ENCODE data around the gene APOO. TPM values are rescaled to one million over a fixed set of nuclear protein-coding genes. Genes with fewer than 3 reads are reported as not detected.

Gene APOO
- total RNA-seq, 1 donor from 2014 or later: 34.6 TPM

GRCh38 chrX:23804578-23804977 lies 103.2 kb downstream of the APOO start:
- no peaks in the 10 kb centered on the region for H3K27me3 ChIP-seq (ENCODE audit: insufficient read depth, low read length)
- Mint-ChIP-seq H3K27me3 (ENCODE audit: low read depth, unreplicated experiment) (no peaks in the 10 kb centered on the region), H3K9me3 (ENCODE audit: unreplicated experiment) (no peaks in the 10 kb centered on the region), H3K36me3 (ENCODE audit: low read depth, unreplicated experiment) (no peaks in the 10 kb centered on the region), H3K4me3 (ENCODE audit: unreplicated experiment) (no peak overlapping the region), H3K4me1 (ENCODE audit: low read depth, unreplicated experiment) (peaks cover 18% of the 10 kb centered on the region), H3K27ac (ENCODE audit: unreplicated experiment) (peak overlapping the region; percentile 87)
- TF ChIP-seq, protein P1, sequence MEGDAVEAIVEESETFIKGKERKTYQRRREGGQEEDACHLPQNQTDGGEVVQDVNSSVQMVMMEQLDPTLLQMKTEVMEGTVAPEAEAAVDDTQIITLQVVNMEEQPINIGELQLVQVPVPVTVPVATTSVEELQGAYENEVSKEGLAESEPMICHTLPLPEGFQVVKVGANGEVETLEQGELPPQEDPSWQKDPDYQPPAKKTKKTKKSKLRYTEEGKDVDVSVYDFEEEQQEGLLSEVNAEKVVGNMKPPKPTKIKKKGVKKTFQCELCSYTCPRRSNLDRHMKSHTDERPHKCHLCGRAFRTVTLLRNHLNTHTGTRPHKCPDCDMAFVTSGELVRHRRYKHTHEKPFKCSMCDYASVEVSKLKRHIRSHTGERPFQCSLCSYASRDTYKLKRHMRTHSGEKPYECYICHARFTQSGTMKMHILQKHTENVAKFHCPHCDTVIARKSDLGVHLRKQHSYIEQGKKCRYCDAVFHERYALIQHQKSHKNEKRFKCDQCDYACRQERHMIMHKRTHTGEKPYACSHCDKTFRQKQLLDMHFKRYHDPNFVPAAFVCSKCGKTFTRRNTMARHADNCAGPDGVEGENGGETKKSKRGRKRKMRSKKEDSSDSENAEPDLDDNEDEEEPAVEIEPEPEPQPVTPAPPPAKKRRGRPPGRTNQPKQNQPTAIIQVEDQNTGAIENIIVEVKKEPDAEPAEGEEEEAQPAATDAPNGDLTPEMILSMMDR (IDR thresholded peaks at IDR 0.05; ENCODE audit: insufficient read depth, low read depth, low read length): no peak
- no peak for TF ChIP-seq EZH2 (IDR thresholded peaks at IDR 0.05; ENCODE audit: insufficient read depth, low read length)
- FAIRE-seq (no peak), DNase-seq (ENCODE audit: low read depth) (no peak)
- no peak overlapping the region for H3K4me3 ChIP-seq (ENCODE audit: insufficient read depth, low read depth, low read length)
- no peaks in the 10 kb centered on the region for H4K20me1 ChIP-seq (ENCODE audit: insufficient read depth, low read length)
- H3K27ac ChIP-seq (ENCODE audit: low read depth, low read length): peak overlapping the region; percentile 78
- no peak overlapping the region for H2AFZ ChIP-seq (ENCODE audit: low read depth, low read length)
- no peaks in the 10 kb centered on the region for H3K79me2 ChIP-seq (ENCODE audit: insufficient read depth, low read length)
- H3K4me2 ChIP-seq (ENCODE audit: low read length): peak overlapping the region; percentile 62
- peak overlapping the region; percentile 72 for H3K9ac ChIP-seq (ENCODE audit: low read length)
- no peaks in the 10 kb centered on the region for H3K36me3 ChIP-seq (ENCODE audit: insufficient read depth, low read length)
- H3K4me1 ChIP-seq (ENCODE audit: insufficient read depth, low read length): peaks cover 13% of the 10 kb centered on the region
- H3K9me3 ChIP-seq (ENCODE audit: insufficient read depth, low read depth, low read length): no peaks in the 10 kb centered on the region

DNA sequence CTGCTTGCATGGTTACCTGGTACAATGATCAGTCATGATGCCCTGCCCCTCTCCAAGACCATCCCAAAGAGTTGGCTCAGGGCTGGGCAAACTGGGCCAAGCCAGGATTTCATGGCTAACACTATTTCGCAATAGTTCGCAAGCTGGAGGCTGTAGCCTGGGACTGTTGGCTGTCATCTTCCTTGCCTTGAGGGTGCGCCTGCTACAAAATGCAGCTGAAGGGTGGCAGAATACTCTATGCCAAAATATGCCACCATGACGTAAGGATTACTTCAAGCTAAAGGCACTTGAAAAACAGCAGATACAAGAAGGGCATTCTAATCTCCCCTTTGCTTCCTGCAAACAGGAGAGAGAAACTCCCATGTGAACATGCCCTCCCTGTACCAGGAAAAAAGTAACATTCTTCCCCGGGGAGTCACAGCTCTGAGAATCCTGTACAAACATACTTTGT lies 103.8 kb downstream of the APOO start:
- no peaks in the 10 kb centered on the region for H3K36me3 ChIP-seq (ENCODE audit: insufficient read depth, low read length)
- H3K27me3 ChIP-seq (ENCODE audit: insufficient read depth, low read length): no peaks in the 10 kb centered on the region
- Mint-ChIP-seq H3K36me3 (ENCODE audit: low read depth, unreplicated experiment) (no peaks in the 10 kb centered on the region), H3K27me3 (ENCODE audit: low read depth, unreplicated experiment) (no peaks in the 10 kb centered on the region), H3K4me3 (ENCODE audit: unreplicated experiment) (peak overlapping the region; percentile 34), H3K4me1 (ENCODE audit: low read depth, unreplicated experiment) (peaks cover 20% of the 10 kb centered on the region), H3K27ac (ENCODE audit: unreplicated experiment) (peak overlapping the region; percentile 87), H3K9me3 (ENCODE audit: unreplicated experiment) (no peaks in the 10 kb centered on the region)
- no peak overlapping the region for H2AFZ ChIP-seq (ENCODE audit: low read depth, low read length)
- peaks cover 13% of the 10 kb centered on the region for H3K4me1 ChIP-seq (ENCODE audit: insufficient read depth, low read length)
- peak overlapping the region; percentile 78 for H3K27ac ChIP-seq (ENCODE audit: low read depth, low read length)
- H4K20me1 ChIP-seq (ENCODE audit: insufficient read depth, low read length): no peaks in the 10 kb centered on the region
- TF ChIP-seq EZH2 (IDR thresholded peaks at IDR 0.05; ENCODE audit: insufficient read depth, low read length): no peak
- TF ChIP-seq, protein P1 (IDR thresholded peaks at IDR 0.05; ENCODE audit: insufficient read depth, low read depth, low read length): no peak
- no peaks in the 10 kb centered on the region for H3K9me3 ChIP-seq (ENCODE audit: insufficient read depth, low read depth, low read length)
- DNase-seq (ENCODE audit: low read depth): peak; percentile 73
- H3K4me2 ChIP-seq (ENCODE audit: low read length): peak overlapping the region; percentile 62
- peak overlapping the region; percentile 72 for H3K9ac ChIP-seq (ENCODE audit: low read length)
- no peak overlapping the region for H3K4me3 ChIP-seq (ENCODE audit: insufficient read depth, low read depth, low read length)
- H3K79me2 ChIP-seq (ENCODE audit: insufficient read depth, low read length): no peaks in the 10 kb centered on the region
- FAIRE-seq: peak; percentile 71

DNA sequence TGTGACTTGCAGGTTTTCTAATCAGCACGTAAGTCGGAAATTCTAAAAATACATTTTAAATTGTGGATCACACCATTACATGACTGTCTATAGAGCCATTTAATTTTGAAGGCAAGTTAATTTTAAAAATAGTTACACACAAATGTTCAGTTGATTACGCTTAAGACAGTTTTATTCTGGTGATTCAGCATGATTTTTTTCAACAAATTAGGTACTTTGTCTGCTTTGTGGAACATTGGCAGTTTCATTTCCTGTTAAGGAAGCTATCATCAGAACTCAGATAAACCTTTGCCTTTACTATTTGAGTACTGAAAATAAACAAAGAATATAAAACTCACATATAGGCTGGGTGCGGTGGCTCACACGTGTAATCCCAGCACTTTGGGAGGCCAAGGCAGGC lies 105.3 kb downstream of the APOO start:
- Histone ChIP-seq H3K27me3 (ENCODE audit: insufficient read depth, low read length) (no peaks in the 10 kb centered on the region), H3K79me2 (ENCODE audit: insufficient read depth, low read length) (no peaks in the 10 kb centered on the region), H2AFZ (ENCODE audit: low read depth, low read length) (no peak overlapping the region), H3K4me2 (ENCODE audit: low read length) (no peak overlapping the region), H3K9me3 (ENCODE audit: insufficient read depth, low read depth, low read length) (no peaks in the 10 kb centered on the region), H4K20me1 (ENCODE audit: insufficient read depth, low read length) (no peaks in the 10 kb centered on the region), H3K36me3 (ENCODE audit: insufficient read depth, low read length) (no peaks in the 10 kb centered on the region), H3K9ac (ENCODE audit: low read length) (no peak overlapping the region), H3K4me3 (ENCODE audit: insufficient read depth, low read depth, low read length) (no peak overlapping the region), H3K4me1 (ENCODE audit: insufficient read depth, low read length) (peaks cover 10% of the 10 kb centered on the region), H3K27ac (ENCODE audit: low read depth, low read length) (no peak overlapping the region)
- FAIRE-seq (peak; percentile 34), DNase-seq (ENCODE audit: low read depth) (no peak)
- no peaks in the 10 kb centered on the region for H3K27me3 Mint-ChIP-seq (ENCODE audit: low read depth, unreplicated experiment)
- no peaks in the 10 kb centered on the region for H3K36me3 Mint-ChIP-seq (ENCODE audit: low read depth, unreplicated experiment)
- no peak overlapping the region for H3K4me3 Mint-ChIP-seq (ENCODE audit: unreplicated experiment)
- H3K4me1 Mint-ChIP-seq (ENCODE audit: low read depth, unreplicated experiment): peaks cover 19% of the 10 kb centered on the region
- H3K27ac Mint-ChIP-seq (ENCODE audit: unreplicated experiment): no peak overlapping the region
- no peak for TF ChIP-seq EZH2 (IDR thresholded peaks at IDR 0.05; ENCODE audit: insufficient read depth, low read length)
- TF ChIP-seq, protein P1 (IDR thresholded peaks at IDR 0.05; ENCODE audit: insufficient read depth, low read depth, low read length): no peak
- H3K9me3 Mint-ChIP-seq (ENCODE audit: unreplicated experiment): no peaks in the 10 kb centered on the region
